ENCODE data around the gene DICER1.

DICER1 gene

DNA sequence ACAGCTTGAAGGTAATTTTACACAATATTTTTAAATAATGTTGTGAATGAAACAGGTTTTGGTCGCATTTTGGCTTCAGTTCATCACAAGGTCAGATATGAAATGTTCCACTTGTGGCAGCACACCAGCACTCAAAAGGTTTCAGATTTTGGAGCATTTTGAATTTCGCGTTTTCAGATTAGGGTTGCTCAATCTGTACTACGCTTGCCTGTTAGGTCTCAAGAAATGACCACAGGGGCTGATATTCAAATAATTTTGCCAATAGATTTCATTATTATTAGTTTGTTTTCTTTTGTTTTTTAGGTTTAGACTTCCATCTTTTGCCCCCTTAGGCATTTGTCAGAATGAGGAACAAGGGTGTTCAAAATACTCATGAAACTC is 29.8 kb downstream of the DICER1 start:
- in situ Hi-C loops (cut with HindIII; ENCODE audit: low sequenced_read_pairs): no loop called here
- TF ChIP-seq, protein P1, sequence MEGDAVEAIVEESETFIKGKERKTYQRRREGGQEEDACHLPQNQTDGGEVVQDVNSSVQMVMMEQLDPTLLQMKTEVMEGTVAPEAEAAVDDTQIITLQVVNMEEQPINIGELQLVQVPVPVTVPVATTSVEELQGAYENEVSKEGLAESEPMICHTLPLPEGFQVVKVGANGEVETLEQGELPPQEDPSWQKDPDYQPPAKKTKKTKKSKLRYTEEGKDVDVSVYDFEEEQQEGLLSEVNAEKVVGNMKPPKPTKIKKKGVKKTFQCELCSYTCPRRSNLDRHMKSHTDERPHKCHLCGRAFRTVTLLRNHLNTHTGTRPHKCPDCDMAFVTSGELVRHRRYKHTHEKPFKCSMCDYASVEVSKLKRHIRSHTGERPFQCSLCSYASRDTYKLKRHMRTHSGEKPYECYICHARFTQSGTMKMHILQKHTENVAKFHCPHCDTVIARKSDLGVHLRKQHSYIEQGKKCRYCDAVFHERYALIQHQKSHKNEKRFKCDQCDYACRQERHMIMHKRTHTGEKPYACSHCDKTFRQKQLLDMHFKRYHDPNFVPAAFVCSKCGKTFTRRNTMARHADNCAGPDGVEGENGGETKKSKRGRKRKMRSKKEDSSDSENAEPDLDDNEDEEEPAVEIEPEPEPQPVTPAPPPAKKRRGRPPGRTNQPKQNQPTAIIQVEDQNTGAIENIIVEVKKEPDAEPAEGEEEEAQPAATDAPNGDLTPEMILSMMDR (IDR thresholded peaks at IDR 0.05; ENCODE audit: low read depth, low read length): no peak
- H3K4me3 ChIP-seq (ENCODE audit: low read depth, low read length): no peak overlapping the region
- no peak for DNase-seq (ENCODE audit: low read depth, low spot score)

- in situ Hi-C loops (cut with HindIII; ENCODE audit: low sequenced_read_pairs): no loop called here
- no peak overlapping the region for H3K4me3 ChIP-seq (ENCODE audit: low read depth, low read length)
- DNase-seq (ENCODE audit: low read depth, low spot score): no peak
- TF ChIP-seq, protein P1 (IDR thresholded peaks at IDR 0.05; ENCODE audit: low read depth, low read length): no peak
Observed at GRCh38 chr14:95126906-95127530, 30.3 kb downstream of the DICER1 start.

GRCh38 chr14:95125915-95126314 is 31.4 kb downstream of the DICER1 start:
- TF ChIP-seq, protein P1 (IDR thresholded peaks at IDR 0.05; ENCODE audit: low read depth, low read length): no peak
- H3K4me3 ChIP-seq (ENCODE audit: low read depth, low read length): no peak overlapping the region
- in situ Hi-C loops (cut with HindIII; ENCODE audit: low sequenced_read_pairs): no loop called here
- DNase-seq (ENCODE audit: low read depth, low spot score): no peak

GRCh38 chr14:95125221-95125620 is 32.1 kb downstream of the DICER1 start:
- no peak for DNase-seq (ENCODE audit: low read depth, low spot score)
- TF ChIP-seq, protein P1 (IDR thresholded peaks at IDR 0.05; ENCODE audit: low read depth, low read length): no peak
- in situ Hi-C loops (cut with HindIII; ENCODE audit: low sequenced_read_pairs): no loop called here
- H3K4me3 ChIP-seq (ENCODE audit: low read depth, low read length): no peak overlapping the region

- in situ Hi-C loops (cut with HindIII; ENCODE audit: low sequenced_read_pairs): no loop called here
- no peak for DNase-seq (ENCODE audit: low read depth, low spot score)
- TF ChIP-seq, protein P1 (IDR thresholded peaks at IDR 0.05; ENCODE audit: low read depth, low read length): no peak
- H3K4me3 ChIP-seq (ENCODE audit: low read depth, low read length): no peak overlapping the region
Observed at GRCh38 chr14:95123891-95124579, 33.3 kb downstream of the DICER1 start.

GRCh38 chr14:95122621-95122945 is 34.7 kb downstream of the DICER1 start:
- DNase-seq (ENCODE audit: low read depth, low spot score): no peak
- H3K4me3 ChIP-seq (ENCODE audit: low read depth, low read length): no peak overlapping the region
- TF ChIP-seq, protein P1 (IDR thresholded peaks at IDR 0.05; ENCODE audit: low read depth, low read length): no peak
- in situ Hi-C loops (cut with HindIII; ENCODE audit: low sequenced_read_pairs): no loop called here

All from astrocyte of the spinal cord (primary cell).